GM19467 (cell line): ENCODE measurements around the gene PHKB.

Experiments
- ATAC-seq: cut with Tn5 transposase; IDR thresholded peaks from one replicate; pipeline ENCODE4 v1.9.1; 2021; ENCODE audit warnings: mild to moderate bottlenecking, moderate library complexity; ENCODE audit not compliant: unreplicated experiment

The PHKB gene

GRCh38 chr16:47724115-47724785, 263.1 kb downstream of the PHKB start:
- no peak for ATAC-seq

GRCh38 chr16:47725188-47725695, 264.1 kb downstream of the PHKB start:
- ATAC-seq = no peak

- no peak for ATAC-seq
These were observed 265.0 kb downstream of the PHKB start for GRCh38 chr16:47726031-47726675.

- ATAC-seq = no peak
These were observed 266.0 kb downstream of the PHKB start for GRCh38 chr16:47727131-47727530.

GRCh38 chr16:47728205-47728604, 267.1 kb downstream of the PHKB start:
- no peak for ATAC-seq

GRCh38 chr16:47729701-47730100, 268.6 kb downstream of the PHKB start:
- no peak for ATAC-seq

GRCh38 chr16:47731252-47731651, 270.1 kb downstream of the PHKB start:
- no peak for ATAC-seq

- no peak for ATAC-seq
These were observed 271.0 kb downstream of the PHKB start for GRCh38 chr16:47732122-47732521.

- no peak for ATAC-seq
These were observed 271.5 kb downstream of the PHKB start for GRCh38 chr16:47732523-47733111.

GRCh38 chr16:47734081-47734857, 273.1 kb downstream of the PHKB start:
- no peak for ATAC-seq

- no peak for ATAC-seq
These were observed 274.0 kb downstream of the PHKB start for GRCh38 chr16:47734987-47735594.

- ATAC-seq = no peak
These were observed 289.2 kb downstream of the PHKB start for GRCh38 chr16:47750371-47750770.
